Keratinocyte (primary cell): Measurements from ENCODE around the gene COX6B2.

Experiments used
- CTCF ChIP-seq, 3 experiments: IDR thresholded peaks in 1 of 3; conservative IDR thresholded peaks in 1 of 3; optimal IDR thresholded peaks in 1 of 3; 2 replicates in 2 of 3; 3 replicates in 1 of 3; pipeline versions ENCODE3 to v1.5.1; 2011; ENCODE audit warnings: low read length in 3 of 3, mild to moderate bottlenecking in 3 of 3, moderate library complexity in 2 of 3, control low read depth in 1 of 3, inconsistent platforms in 1 of 3; ENCODE audit not compliant: insufficient read depth in 2 of 3; ENCODE audit errors: extremely low read depth in 1 of 3
- EZH2 ChIP-seq: IDR thresholded peaks from one replicate; pipeline ENCODE4 v1.6.1; 2012; ENCODE audit warnings: inconsistent platforms, mild to moderate bottlenecking, low read length, moderate library complexity

GRCh38 chr19:55390461-55390880 lies 36.0 kb upstream of the COX6B2 start:
- TF ChIP-seq CTCF (optimal IDR thresholded peaks at IDR 0.05 in 1 of 3, IDR thresholded peaks at IDR 0.05 in 1 of 3, conservative IDR thresholded peaks at IDR 0.05 in 1 of 3; ENCODE audit: extremely low read depth in 1 of 3, insufficient read depth in 2 of 3, low read length in 3 of 3) = no peak
- TF ChIP-seq EZH2 = no peak
